MM.1S (cell line): ENCODE results near the gene RAB27B.

Experiments used
- EZH2 ChIP-seq: fragments of 300-600 bp; sonication (generic); optimal IDR thresholded peaks from 2 replicates; pipeline ENCODE3; 2017; ENCODE audit warnings: low read depth, mild to moderate bottlenecking, antibody characterized with exemption, low read length, mixed read lengths
- EZH2phosphoT487 ChIP-seq: fragments of 300-600 bp; sonication (generic); IDR thresholded peaks from 2 replicates; pipeline ENCODE4 v1.6.1; 2018; ENCODE audit warnings: antibody characterized with exemption, low read length
- TF ChIP-seq, protein P1 (sequence below): fragments of 300-600 bp; sonication (generic); IDR thresholded peaks from 2 replicates; pipeline ENCODE4 v1.5.1; 2016; ENCODE audit warnings: antibody characterized with exemption, low read length, mixed read lengths

DNA sequence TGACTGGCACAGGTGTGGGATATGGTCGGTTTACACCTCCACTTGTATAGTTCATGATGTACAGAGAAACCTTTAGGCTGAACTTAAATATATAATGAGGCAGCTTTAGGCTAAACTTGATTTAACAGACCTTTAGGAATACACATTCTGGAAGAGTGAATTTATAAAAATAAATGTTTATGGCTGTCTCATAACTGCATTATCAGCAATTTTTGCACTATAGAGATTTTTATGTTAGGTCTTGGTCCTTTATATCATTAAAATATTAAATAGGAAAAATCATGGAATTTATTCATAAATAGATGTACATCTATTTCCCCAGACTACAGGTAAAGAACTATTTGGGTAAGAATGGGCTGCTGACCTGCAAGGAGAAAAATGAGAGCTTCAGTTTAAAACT is 19.8 kb downstream of the RAB27B start:
- TF ChIP-seq, protein P1, sequence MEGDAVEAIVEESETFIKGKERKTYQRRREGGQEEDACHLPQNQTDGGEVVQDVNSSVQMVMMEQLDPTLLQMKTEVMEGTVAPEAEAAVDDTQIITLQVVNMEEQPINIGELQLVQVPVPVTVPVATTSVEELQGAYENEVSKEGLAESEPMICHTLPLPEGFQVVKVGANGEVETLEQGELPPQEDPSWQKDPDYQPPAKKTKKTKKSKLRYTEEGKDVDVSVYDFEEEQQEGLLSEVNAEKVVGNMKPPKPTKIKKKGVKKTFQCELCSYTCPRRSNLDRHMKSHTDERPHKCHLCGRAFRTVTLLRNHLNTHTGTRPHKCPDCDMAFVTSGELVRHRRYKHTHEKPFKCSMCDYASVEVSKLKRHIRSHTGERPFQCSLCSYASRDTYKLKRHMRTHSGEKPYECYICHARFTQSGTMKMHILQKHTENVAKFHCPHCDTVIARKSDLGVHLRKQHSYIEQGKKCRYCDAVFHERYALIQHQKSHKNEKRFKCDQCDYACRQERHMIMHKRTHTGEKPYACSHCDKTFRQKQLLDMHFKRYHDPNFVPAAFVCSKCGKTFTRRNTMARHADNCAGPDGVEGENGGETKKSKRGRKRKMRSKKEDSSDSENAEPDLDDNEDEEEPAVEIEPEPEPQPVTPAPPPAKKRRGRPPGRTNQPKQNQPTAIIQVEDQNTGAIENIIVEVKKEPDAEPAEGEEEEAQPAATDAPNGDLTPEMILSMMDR, result no peak
- TF ChIP-seq EZH2, result no peak
- no peak for TF ChIP-seq EZH2phosphoT487
